T-helper 2 cell treated with Interferon-gamma antibody and Interleukin-4, amounts not matched to agents 5 μg/mL and 100 μg/mL, for 36 hours (primary cell): Measurements from ENCODE around the gene PLCB4.

Experiments used
- DNase-seq: peaks from one replicate; pipeline ENCODE4 v3.0.0; 2021; ENCODE audit warnings: low spot score
- H3K27ac Mint-ChIP-seq: one replicate; pipeline ENCODE4 v1.8.0; 2021; ENCODE audit warnings: mild to moderate bottlenecking, mixed read lengths
- H3K27me3 Mint-ChIP-seq: one replicate; pipeline ENCODE4 v1.8.0; 2021; ENCODE audit warnings: low read depth, mixed read lengths
- H3K36me3 Mint-ChIP-seq: one replicate; pipeline ENCODE4 v1.8.0; 2021; ENCODE audit warnings: low read depth, mixed read lengths
- H3K4me1 Mint-ChIP-seq: one replicate; pipeline ENCODE4 v1.8.0; 2021; ENCODE audit warnings: low read depth, mixed read lengths
- H3K4me3 Mint-ChIP-seq: one replicate; pipeline ENCODE4 v1.8.0; 2022; ENCODE audit warnings: mild to moderate bottlenecking, moderate library complexity, mixed read lengths
- H3K9me3 Mint-ChIP-seq: one replicate; pipeline ENCODE4 v1.8.0; 2021; ENCODE audit warnings: mixed read lengths

PLCB4 gene

DNA sequence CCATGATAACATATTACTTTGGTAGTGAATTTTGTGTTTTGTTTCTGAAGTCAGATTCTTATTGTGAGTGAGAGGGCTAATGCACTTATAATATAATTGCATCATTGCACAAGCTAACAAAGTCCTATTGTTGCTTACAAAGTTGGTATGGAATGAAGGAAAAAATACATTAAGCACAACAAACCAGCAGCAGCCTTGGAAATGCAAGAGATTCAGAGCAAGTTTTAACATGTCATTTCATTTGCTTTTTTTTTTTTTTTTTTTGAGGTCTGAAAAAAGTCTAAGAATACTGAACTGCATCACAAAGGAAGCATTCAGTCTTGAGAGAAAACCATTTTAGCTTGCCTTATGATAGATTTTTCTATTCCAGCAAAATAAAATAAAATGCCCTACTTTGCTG, 57.6 kb downstream of the PLCB4 start:
- Mint-ChIP-seq H3K4me1 (no peaks in the 10 kb centered on the region), H3K27ac (no peak overlapping the region), H3K36me3 (no peaks in the 10 kb centered on the region), H3K9me3 (peaks cover 14% of the 10 kb centered on the region), H3K4me3 (no peak overlapping the region), H3K27me3 (no peaks in the 10 kb centered on the region)
- no peak for DNase-seq

DNA sequence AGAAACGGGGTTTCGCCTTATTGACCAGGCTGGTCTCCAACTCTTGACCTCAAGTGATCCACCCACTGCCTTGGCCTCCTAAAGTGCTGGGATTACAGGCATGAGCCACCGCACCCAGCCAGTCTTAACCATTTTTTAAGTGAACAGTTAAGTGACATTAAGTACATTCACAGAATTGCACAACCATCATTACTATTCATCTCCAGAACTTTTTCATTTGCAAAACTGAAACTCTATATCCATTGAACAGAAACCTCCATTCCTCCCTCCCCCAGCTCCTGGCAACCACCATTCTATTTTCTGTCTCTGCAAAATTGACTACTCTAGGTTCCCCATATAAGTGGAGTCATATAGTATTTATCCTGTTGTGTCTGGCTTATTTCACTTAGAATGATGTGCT, 59.7 kb downstream of the PLCB4 start:
- H3K36me3 Mint-ChIP-seq, result no peaks in the 10 kb centered on the region
- no peaks in the 10 kb centered on the region for H3K27me3 Mint-ChIP-seq
- no peak overlapping the region for H3K27ac Mint-ChIP-seq
- no peak for DNase-seq
- no peaks in the 10 kb centered on the region for H3K4me1 Mint-ChIP-seq
- H3K4me3 Mint-ChIP-seq, result no peak overlapping the region
- H3K9me3 Mint-ChIP-seq, result peaks cover 14% of the 10 kb centered on the region

DNA sequence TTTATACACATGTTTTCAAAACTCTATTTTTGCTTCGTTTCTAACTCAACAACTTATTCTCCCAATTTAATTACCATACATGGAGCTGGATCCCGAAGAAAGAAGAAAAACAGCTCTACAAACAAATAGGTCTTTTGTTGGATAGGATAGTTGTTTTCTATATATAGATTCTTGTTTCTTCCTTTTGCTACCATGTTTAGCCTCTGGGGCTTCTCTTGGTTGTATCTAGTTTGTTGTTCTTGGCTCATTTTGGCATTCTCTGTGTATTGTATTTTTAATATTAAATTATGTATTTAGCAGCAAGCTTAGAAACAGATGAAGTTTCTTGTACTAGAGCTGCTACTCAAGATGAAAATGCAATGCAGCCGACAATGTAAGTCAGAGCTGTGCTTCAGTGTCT, 60.9 kb downstream of the PLCB4 start:
- no peak overlapping the region for H3K27ac Mint-ChIP-seq
- no peaks in the 10 kb centered on the region for H3K27me3 Mint-ChIP-seq
- H3K4me3 Mint-ChIP-seq, result no peak overlapping the region
- DNase-seq, result no peak
- H3K36me3 Mint-ChIP-seq, result no peaks in the 10 kb centered on the region
- H3K9me3 Mint-ChIP-seq, result peaks cover 18% of the 10 kb centered on the region
- no peaks in the 10 kb centered on the region for H3K4me1 Mint-ChIP-seq

- no peaks in the 10 kb centered on the region for H3K27me3 Mint-ChIP-seq
- no peaks in the 10 kb centered on the region for H3K4me1 Mint-ChIP-seq
- no peaks in the 10 kb centered on the region for H3K36me3 Mint-ChIP-seq
- DNase-seq, result no peak
- peaks cover 18% of the 10 kb centered on the region for H3K9me3 Mint-ChIP-seq
- H3K27ac Mint-ChIP-seq, result no peak overlapping the region
- no peak overlapping the region for H3K4me3 Mint-ChIP-seq
Measured at GRCh38 chr20:9130521-9130920, 61.6 kb downstream of the PLCB4 start.

DNA sequence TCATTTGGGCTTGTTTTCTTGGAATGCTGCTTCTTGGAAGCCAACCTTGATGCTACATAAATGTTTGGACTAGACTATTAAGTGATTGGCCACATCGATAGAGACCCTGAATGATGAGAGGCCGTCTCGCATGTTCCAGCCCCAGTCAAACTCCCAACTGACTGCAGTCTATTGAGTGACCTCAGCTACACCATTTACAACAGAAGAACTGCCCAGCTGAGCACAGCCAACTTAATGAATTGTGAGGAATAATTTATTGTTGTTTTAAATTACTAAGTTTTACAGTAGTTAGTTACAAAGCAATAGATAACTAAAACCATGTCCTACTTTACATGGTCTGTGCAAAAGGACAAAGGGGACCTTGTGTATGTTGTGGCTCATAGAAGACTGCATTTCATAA, 63.0 kb downstream of the PLCB4 start:
- peaks cover 18% of the 10 kb centered on the region for H3K9me3 Mint-ChIP-seq
- no peak overlapping the region for H3K4me3 Mint-ChIP-seq
- H3K27me3 Mint-ChIP-seq, result no peaks in the 10 kb centered on the region
- no peaks in the 10 kb centered on the region for H3K4me1 Mint-ChIP-seq
- H3K27ac Mint-ChIP-seq, result no peak overlapping the region
- H3K36me3 Mint-ChIP-seq, result no peaks in the 10 kb centered on the region
- no peak for DNase-seq

GRCh38 chr20:9134346-9134745, 65.5 kb downstream of the PLCB4 start:
- DNase-seq, result no peak
- Mint-ChIP-seq H3K27ac (no peak overlapping the region), H3K9me3 (peaks cover 18% of the 10 kb centered on the region), H3K36me3 (no peaks in the 10 kb centered on the region), H3K27me3 (no peaks in the 10 kb centered on the region), H3K4me3 (no peak overlapping the region), H3K4me1 (no peaks in the 10 kb centered on the region)

DNA sequence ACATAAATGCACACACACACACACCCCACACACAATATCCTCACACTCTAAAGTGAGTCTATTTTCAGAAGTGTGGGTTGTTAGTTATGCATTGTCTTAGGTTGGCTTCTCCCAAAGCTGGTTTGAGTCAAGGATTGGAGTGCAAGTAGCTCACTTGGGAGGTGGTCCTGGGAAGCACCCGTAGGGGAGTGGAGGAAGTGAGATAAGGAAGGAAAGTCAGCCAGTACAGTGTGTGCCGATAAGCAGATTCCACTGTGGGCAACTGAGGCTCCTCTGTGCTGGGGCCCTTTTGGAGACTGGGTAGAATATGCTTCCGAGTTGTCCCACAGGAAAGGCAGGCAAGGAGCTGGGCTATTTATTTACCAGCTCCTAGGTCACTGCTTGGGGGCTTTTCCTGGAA, 67.2 kb downstream of the PLCB4 start:
- Mint-ChIP-seq H3K27me3 (no peaks in the 10 kb centered on the region), H3K27ac (no peak overlapping the region), H3K9me3 (peaks cover 12% of the 10 kb centered on the region), H3K4me3 (no peak overlapping the region), H3K4me1 (no peaks in the 10 kb centered on the region), H3K36me3 (no peaks in the 10 kb centered on the region)
- DNase-seq, result no peak

GRCh38 chr20:9137001-9137400, 68.1 kb downstream of the PLCB4 start:
- Mint-ChIP-seq H3K27me3 (no peaks in the 10 kb centered on the region), H3K27ac (no peak overlapping the region), H3K36me3 (no peaks in the 10 kb centered on the region), H3K4me3 (no peak overlapping the region), H3K9me3 (peaks cover 9% of the 10 kb centered on the region), H3K4me1 (no peaks in the 10 kb centered on the region)
- no peak for DNase-seq

- no peaks in the 10 kb centered on the region for H3K4me1 Mint-ChIP-seq
- H3K4me3 Mint-ChIP-seq, result no peak overlapping the region
- H3K9me3 Mint-ChIP-seq, result peaks cover 13% of the 10 kb centered on the region
- DNase-seq, result no peak
- H3K36me3 Mint-ChIP-seq, result no peaks in the 10 kb centered on the region
- H3K27ac Mint-ChIP-seq, result no peak overlapping the region
- H3K27me3 Mint-ChIP-seq, result no peaks in the 10 kb centered on the region
Measured at GRCh38 chr20:9139106-9139833, 70.4 kb downstream of the PLCB4 start.

GRCh38 chr20:9140162-9140760, 71.4 kb downstream of the PLCB4 start:
- Mint-ChIP-seq H3K36me3 (no peaks in the 10 kb centered on the region), H3K27ac (no peak overlapping the region), H3K4me1 (no peaks in the 10 kb centered on the region), H3K27me3 (no peaks in the 10 kb centered on the region), H3K9me3 (peaks cover 9% of the 10 kb centered on the region), H3K4me3 (no peak overlapping the region)
- DNase-seq, result no peak

- Mint-ChIP-seq H3K4me1 (no peaks in the 10 kb centered on the region), H3K9me3 (peaks cover 9% of the 10 kb centered on the region), H3K4me3 (no peak overlapping the region), H3K36me3 (no peaks in the 10 kb centered on the region), H3K27me3 (no peaks in the 10 kb centered on the region), H3K27ac (no peak overlapping the region)
- no peak for DNase-seq
Measured at GRCh38 chr20:9141070-9141469, 72.2 kb downstream of the PLCB4 start.

- H3K9me3 Mint-ChIP-seq, result peaks cover 12% of the 10 kb centered on the region
- H3K36me3 Mint-ChIP-seq, result no peaks in the 10 kb centered on the region
- no peak overlapping the region for H3K4me3 Mint-ChIP-seq
- no peaks in the 10 kb centered on the region for H3K27me3 Mint-ChIP-seq
- no peak overlapping the region for H3K27ac Mint-ChIP-seq
- H3K4me1 Mint-ChIP-seq, result no peaks in the 10 kb centered on the region
- DNase-seq, result no peak
Measured at GRCh38 chr20:9141921-9142320, 73.0 kb downstream of the PLCB4 start.

DNA sequence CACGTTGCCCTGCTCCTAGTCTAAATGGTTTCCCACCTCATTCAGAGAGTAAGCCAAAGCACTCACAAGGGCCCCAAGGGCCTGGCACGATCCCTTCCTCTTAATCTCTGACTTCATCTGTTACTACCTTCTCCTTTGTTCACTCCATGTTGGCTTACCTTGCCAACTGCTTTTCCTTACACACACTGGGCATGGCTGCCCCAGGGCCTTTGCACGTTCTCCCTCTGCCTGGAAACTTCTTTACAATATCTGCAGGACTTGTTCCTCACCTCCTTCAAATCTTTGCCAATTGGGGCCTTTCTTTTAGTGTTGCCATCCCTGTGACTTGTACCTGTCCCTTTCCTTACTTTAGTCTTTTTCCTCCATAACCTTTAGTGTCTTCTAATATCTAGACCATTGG, 73.9 kb downstream of the PLCB4 start:
- Mint-ChIP-seq H3K4me1 (no peaks in the 10 kb centered on the region), H3K36me3 (no peaks in the 10 kb centered on the region), H3K4me3 (no peak overlapping the region), H3K27me3 (no peaks in the 10 kb centered on the region), H3K27ac (no peak overlapping the region), H3K9me3 (peaks cover 12% of the 10 kb centered on the region)
- no peak for DNase-seq

DNA sequence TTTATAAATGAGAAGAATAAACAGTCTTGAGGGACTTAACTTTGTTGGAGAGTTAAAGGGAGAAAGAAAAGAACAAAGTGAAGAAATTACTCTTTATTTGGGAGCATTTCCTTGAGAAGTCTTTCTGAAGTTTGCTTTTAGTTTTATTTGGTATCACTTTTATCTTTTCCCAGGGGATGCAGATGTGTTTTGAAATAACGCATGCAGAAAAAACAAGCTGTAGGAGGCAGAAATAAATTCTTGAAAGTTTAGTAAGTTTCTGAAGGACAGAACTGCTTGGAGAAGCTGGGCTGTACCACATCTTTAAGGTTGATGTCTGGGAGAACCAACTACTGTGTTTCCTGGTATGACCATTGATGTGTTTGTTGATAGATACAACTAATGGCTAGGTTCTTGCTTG, 75.0 kb downstream of the PLCB4 start:
- Mint-ChIP-seq H3K27ac (no peak overlapping the region), H3K9me3 (peaks cover 17% of the 10 kb centered on the region), H3K4me3 (no peak overlapping the region), H3K27me3 (no peaks in the 10 kb centered on the region), H3K4me1 (no peaks in the 10 kb centered on the region), H3K36me3 (no peaks in the 10 kb centered on the region)
- no peak for DNase-seq

DNA sequence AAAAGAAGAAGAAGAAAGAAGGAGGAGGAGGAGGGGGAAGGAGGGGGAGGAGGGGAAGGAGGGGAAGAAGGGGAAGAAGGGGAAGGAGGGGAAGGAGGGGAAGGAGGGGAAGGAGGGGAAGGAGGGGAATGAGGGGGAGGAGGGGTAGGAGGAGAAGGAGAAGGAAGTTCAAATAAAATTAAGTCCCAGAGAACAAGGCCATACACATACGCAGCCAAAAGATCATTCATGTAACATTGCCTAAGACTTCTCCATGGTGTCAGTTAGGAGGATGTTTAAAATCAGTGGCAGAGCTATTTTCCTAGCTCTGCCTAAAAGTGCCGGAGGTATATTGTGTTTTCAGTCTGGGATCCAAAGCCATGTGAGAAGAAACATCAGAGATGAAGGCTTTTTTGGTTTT, 75.8 kb downstream of the PLCB4 start:
- no peaks in the 10 kb centered on the region for H3K27me3 Mint-ChIP-seq
- no peak overlapping the region for H3K27ac Mint-ChIP-seq
- H3K4me1 Mint-ChIP-seq, result no peaks in the 10 kb centered on the region
- H3K36me3 Mint-ChIP-seq, result no peaks in the 10 kb centered on the region
- H3K4me3 Mint-ChIP-seq, result no peak overlapping the region
- peaks cover 17% of the 10 kb centered on the region for H3K9me3 Mint-ChIP-seq
- no peak for DNase-seq
